Measurements from ENCODE around the gene YAF2. TPM values are rescaled to one million over a fixed set of nuclear protein-coding genes. Genes with fewer than 3 reads are reported as not detected.
A peak's percentile ranks its signal among the peaks of the same experiment; 100 is the strongest.

The YAF2 gene
- total RNA-seq, 2 donors from 2014 or later: 38.9 to 43.9 TPM

- H3K36me3 ChIP-seq: no peaks in the 10 kb centered on the region
- ATAC-seq (ENCODE audit: insufficient number of reproducible peaks, low FRiP score, low read depth): no peak
Measured at GRCh38 chr12:42141981-42142606, 96.0 kb downstream of the YAF2 start.

GRCh38 chr12:42140901-42141300, 97.1 kb downstream of the YAF2 start:
- H3K4me1 ChIP-seq (ENCODE audit: control insufficient read depth in 1 of 2, low read depth in 2 of 2): peaks cover 6 to 26% of the 10 kb centered on the region in 2 donors
- H3K27ac ChIP-seq: no peak overlapping the region
- no peaks in the 10 kb centered on the region for H3K36me3 ChIP-seq
- DNase-seq (ENCODE audit: low spot score) (no peak), ATAC-seq (ENCODE audit: insufficient number of reproducible peaks, low FRiP score, low read depth) (no peak)
- H3K27me3 ChIP-seq (replicated peaks; ENCODE audit: insufficient read depth): no peaks in the 10 kb centered on the region
- no peaks in the 10 kb centered on the region for H3K9me3 ChIP-seq
- TF ChIP-seq CTCF (IDR thresholded peaks at IDR 0.05): no peak
- H3K4me3 ChIP-seq: no peak overlapping the region

More at GRCh38 chr12:42141981-42142606, 96.0 kb downstream of the YAF2 start:
- H3K4me1 ChIP-seq (ENCODE audit: control insufficient read depth in 1 of 2, low read depth in 2 of 2): peaks cover 6 to 26% of the 10 kb centered on the region in 2 donors
- H3K4me3 ChIP-seq: no peak overlapping the region
- H3K27ac ChIP-seq: no peak overlapping the region
- no peak for DNase-seq (ENCODE audit: low spot score)
- no peak for TF ChIP-seq CTCF (IDR thresholded peaks at IDR 0.05)
- H3K9me3 ChIP-seq: no peaks in the 10 kb centered on the region
- H3K27me3 ChIP-seq (replicated peaks; ENCODE audit: insufficient read depth): no peaks in the 10 kb centered on the region

GRCh38 chr12:42135259-42135814, 102.7 kb downstream of the YAF2 start:
- H3K27ac ChIP-seq: no peak overlapping the region
- ATAC-seq (ENCODE audit: insufficient number of reproducible peaks, low FRiP score, low read depth) (no peak), DNase-seq (ENCODE audit: low spot score) (no peak)
- no peaks in the 10 kb centered on the region for H3K36me3 ChIP-seq
- H3K4me1 ChIP-seq (ENCODE audit: control insufficient read depth in 1 of 2, low read depth in 2 of 2): peaks cover 2 to 14% of the 10 kb centered on the region in 2 donors
- TF ChIP-seq CTCF (IDR thresholded peaks at IDR 0.05): no peak
- no peak overlapping the region for H3K4me3 ChIP-seq
- H3K9me3 ChIP-seq: no peaks in the 10 kb centered on the region
- H3K27me3 ChIP-seq (replicated peaks; ENCODE audit: insufficient read depth): no peaks in the 10 kb centered on the region

- TF ChIP-seq CTCF (IDR thresholded peaks at IDR 0.05): no peak
- H3K4me1 ChIP-seq (ENCODE audit: control insufficient read depth in 1 of 2, low read depth in 2 of 2): peaks cover 8 to 19% of the 10 kb centered on the region in 2 donors
- DNase-seq (ENCODE audit: low spot score) (no peak), ATAC-seq (ENCODE audit: insufficient number of reproducible peaks, low FRiP score, low read depth) (peak; percentile 52)
- H3K9me3 ChIP-seq: no peaks in the 10 kb centered on the region
- peak overlapping the region in 1 of 2 donors; percentile 2 for H3K27ac ChIP-seq
- no peaks in the 10 kb centered on the region for H3K27me3 ChIP-seq (replicated peaks; ENCODE audit: insufficient read depth)
- H3K36me3 ChIP-seq: no peaks in the 10 kb centered on the region
- H3K4me3 ChIP-seq: peak overlapping the region; percentile 22
Measured at GRCh38 chr12:42130672-42131402, 107.2 kb downstream of the YAF2 start.

GRCh38 chr12:42129595-42130204, 108.3 kb downstream of the YAF2 start:
- Histone ChIP-seq H3K27me3 (replicated peaks; ENCODE audit: insufficient read depth) (no peaks in the 10 kb centered on the region), H3K9me3 (no peaks in the 10 kb centered on the region), H3K4me3 (no peak overlapping the region), H3K4me1 (ENCODE audit: control insufficient read depth in 1 of 2, low read depth in 2 of 2) (peaks cover 8 to 19% of the 10 kb centered on the region in 2 donors), H3K36me3 (no peaks in the 10 kb centered on the region), H3K27ac (no peak overlapping the region)
- ATAC-seq (ENCODE audit: insufficient number of reproducible peaks, low FRiP score, low read depth) (peak; percentile 65), DNase-seq (ENCODE audit: low spot score) (no peak)
- peak; percentile 70 for TF ChIP-seq CTCF (IDR thresholded peaks at IDR 0.05)

Data from thoracic aorta (tissue), 2 donors.